Measurements from ENCODE around the gene ZFAND3. TPM values are rescaled to one million over a fixed set of nuclear protein-coding genes. Genes with fewer than 3 reads are reported as not detected.
A peak's percentile ranks its signal among the peaks of the same experiment; 100 is the strongest.

ZFAND3 gene
- total RNA-seq, 1 donor from 2014 or later, result 32.7 TPM

DNA sequence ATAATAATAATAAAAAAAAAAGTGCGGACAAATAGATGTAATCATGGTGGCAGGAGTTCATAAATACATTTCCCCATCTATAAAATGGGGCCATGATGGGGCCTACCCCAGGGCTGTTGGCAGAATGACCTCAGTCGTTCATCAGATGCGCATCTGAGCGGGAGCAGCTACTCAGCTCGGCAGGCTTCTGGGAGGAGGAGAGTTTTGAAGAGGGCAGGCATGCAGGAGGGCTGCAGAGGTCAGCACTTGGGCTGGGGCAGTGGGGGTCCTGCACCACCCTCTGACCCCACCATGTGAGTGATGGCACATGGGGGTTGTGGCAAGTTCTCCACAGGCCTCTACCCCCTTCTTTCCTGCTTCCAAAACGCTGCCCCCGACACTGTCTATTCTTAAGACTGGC lies 373.5 kb downstream of the ZFAND3 start:
- H3K27me3 ChIP-seq, result no peaks in the 10 kb centered on the region
- intact Hi-C loops (cut with DNase I), result no loop called here
- H3K36me3 ChIP-seq, result no peaks in the 10 kb centered on the region
- H3K9me3 ChIP-seq, result no peaks in the 10 kb centered on the region
- TF ChIP-seq, protein P1, sequence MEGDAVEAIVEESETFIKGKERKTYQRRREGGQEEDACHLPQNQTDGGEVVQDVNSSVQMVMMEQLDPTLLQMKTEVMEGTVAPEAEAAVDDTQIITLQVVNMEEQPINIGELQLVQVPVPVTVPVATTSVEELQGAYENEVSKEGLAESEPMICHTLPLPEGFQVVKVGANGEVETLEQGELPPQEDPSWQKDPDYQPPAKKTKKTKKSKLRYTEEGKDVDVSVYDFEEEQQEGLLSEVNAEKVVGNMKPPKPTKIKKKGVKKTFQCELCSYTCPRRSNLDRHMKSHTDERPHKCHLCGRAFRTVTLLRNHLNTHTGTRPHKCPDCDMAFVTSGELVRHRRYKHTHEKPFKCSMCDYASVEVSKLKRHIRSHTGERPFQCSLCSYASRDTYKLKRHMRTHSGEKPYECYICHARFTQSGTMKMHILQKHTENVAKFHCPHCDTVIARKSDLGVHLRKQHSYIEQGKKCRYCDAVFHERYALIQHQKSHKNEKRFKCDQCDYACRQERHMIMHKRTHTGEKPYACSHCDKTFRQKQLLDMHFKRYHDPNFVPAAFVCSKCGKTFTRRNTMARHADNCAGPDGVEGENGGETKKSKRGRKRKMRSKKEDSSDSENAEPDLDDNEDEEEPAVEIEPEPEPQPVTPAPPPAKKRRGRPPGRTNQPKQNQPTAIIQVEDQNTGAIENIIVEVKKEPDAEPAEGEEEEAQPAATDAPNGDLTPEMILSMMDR (IDR thresholded peaks at IDR 0.05), result no peak
- H3K27ac ChIP-seq, result no peak overlapping the region
- DNase-seq (ENCODE audit: low spot score in 2 of 2), result peak in 1 of 2 donors; percentile 43
- no peaks in the 10 kb centered on the region for H3K4me1 ChIP-seq
- H3K4me3 ChIP-seq, result no peak overlapping the region

DNA sequence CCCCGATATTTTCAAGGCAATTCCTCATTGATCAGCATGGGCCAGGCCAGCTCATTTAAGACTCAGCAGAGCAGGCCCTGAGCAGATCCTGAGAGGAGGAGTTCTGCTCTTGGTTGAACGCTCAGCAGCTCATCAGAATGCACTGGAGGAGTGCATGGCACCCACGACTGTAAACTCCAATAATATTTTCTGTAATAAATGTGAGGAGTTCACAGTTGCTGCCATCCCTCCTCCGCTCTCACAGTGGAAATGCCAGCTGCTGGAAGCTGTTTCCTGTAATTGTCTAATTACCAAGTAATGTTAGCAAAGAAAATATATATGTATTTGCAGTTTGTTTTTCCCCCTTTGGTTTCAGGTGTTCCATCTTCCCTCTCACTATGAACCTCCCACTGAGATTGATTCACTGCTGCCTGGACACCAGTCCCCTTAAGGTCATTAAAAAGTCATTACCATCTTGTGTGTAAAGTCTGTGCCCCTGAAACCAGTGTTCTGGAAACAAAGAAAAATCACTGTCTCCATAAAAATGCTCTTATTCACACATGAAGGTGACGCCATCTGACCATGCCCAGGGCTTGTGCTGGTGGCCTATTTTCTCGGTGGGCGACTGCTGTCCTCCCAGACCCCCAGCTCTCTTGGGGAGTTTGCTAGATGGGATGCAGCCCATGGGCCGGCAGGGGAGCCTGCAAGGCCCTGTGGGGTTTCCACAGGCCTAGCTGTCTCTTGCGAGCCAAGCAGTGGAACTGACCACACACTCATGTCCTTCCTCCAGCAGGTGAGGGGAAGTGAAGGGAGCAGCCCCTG lies 374.2 kb downstream of the ZFAND3 start:
- peak in 1 of 2 donors; percentile 30 for DNase-seq (ENCODE audit: low spot score in 2 of 2)
- Histone ChIP-seq H3K27ac (no peak overlapping the region), H3K27me3 (no peaks in the 10 kb centered on the region), H3K4me3 (no peak overlapping the region), H3K4me1 (no peaks in the 10 kb centered on the region), H3K9me3 (no peaks in the 10 kb centered on the region), H3K36me3 (no peaks in the 10 kb centered on the region)
- intact Hi-C loops (cut with DNase I), result no loop called here
- TF ChIP-seq, protein P1 (IDR thresholded peaks at IDR 0.05), result no peak

DNA sequence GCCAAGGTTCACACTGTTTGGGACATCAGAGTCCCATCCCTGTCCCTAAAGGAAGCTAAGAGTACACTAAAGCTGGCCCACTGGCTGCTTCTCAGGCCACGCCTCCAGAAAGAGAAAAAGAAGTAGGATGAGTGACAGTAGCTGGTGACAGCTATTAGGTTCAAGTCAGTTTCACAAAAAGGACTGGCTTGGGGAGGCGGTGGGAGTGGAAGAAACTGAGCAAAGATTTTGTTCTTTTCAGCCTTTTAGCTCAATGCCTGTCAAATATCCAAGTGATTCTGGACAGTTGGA lies 374.7 kb downstream of the ZFAND3 start:
- Histone ChIP-seq H3K9me3 (no peaks in the 10 kb centered on the region), H3K36me3 (no peaks in the 10 kb centered on the region), H3K4me1 (no peaks in the 10 kb centered on the region), H3K27me3 (no peaks in the 10 kb centered on the region), H3K27ac (no peak overlapping the region), H3K4me3 (no peak overlapping the region)
- TF ChIP-seq, protein P1 (IDR thresholded peaks at IDR 0.05), result no peak
- intact Hi-C loops (cut with DNase I), result no loop called here
- no peak for DNase-seq (ENCODE audit: low spot score in 2 of 2)

DNA sequence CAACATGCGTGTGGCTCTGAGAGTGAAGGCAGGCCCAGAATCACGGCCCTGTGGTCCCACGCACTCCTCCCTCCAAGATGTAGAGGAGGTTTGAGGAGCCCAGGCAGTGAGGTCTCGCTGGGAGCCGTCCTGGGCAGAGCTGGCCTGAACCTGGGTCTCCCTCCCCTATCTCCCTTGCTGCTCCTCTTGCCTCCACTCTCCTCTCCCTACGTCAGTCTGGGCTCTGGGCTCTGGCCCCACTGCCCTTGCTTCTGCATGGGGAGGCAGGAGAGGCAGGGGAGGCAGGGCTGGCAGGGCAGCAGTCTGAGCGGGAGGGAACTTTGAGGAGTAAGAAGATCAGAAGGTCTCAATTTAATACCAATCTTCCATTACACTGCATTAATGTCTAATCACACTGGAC lies 375.1 kb downstream of the ZFAND3 start:
- Histone ChIP-seq H3K36me3 (no peaks in the 10 kb centered on the region), H3K4me1 (no peaks in the 10 kb centered on the region), H3K4me3 (no peak overlapping the region), H3K9me3 (no peaks in the 10 kb centered on the region), H3K27me3 (no peaks in the 10 kb centered on the region), H3K27ac (no peak overlapping the region)
- DNase-seq (ENCODE audit: low spot score in 2 of 2), result peak in 1 of 2 donors; percentile 34
- TF ChIP-seq, protein P1 (IDR thresholded peaks at IDR 0.05), result no peak
- intact Hi-C loops (cut with DNase I), result no loop called here

DNA sequence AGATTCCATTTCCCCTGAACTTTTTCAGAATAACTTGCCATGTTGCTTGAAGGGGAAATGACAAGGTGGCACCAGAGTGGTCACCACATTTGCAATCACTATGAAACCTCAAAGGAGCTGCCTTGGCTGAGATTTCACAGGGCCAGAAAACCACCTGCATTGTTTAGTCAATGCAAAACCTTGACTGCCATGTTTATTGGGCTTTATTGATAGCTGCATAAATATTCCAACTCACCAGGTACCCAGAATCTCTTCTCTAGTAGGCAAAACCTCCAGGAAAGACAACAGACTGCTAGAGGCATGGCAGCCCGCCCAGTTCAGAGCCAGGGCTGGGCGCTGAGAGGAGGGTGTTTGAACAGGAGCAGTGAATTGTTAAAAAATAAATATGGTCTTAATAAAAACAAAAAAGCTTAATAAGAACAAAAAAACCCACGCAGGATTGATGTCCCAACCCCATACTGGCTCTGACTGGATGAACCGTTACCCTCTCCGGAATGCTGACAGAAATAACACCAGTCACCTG lies 375.6 kb downstream of the ZFAND3 start:
- DNase-seq (ENCODE audit: low spot score in 2 of 2), result no peak
- Histone ChIP-seq H3K9me3 (no peaks in the 10 kb centered on the region), H3K36me3 (no peaks in the 10 kb centered on the region), H3K4me3 (no peak overlapping the region), H3K27me3 (no peaks in the 10 kb centered on the region), H3K4me1 (no peaks in the 10 kb centered on the region), H3K27ac (no peak overlapping the region)
- TF ChIP-seq, protein P1 (IDR thresholded peaks at IDR 0.05), result no peak
- intact Hi-C loops (cut with DNase I), result no loop called here

All from ascending aorta (tissue), 2 donors.